T-helper 9 cell (primary cell): ENCODE results near the gene ACTN1.
A peak's percentile ranks its signal among the peaks of the same experiment; 100 is the strongest.

ENCODE experiments used
- DNase-seq: peaks from one replicate; pipeline ENCODE4 v3.0.0-alpha.2; 2020

ACTN1 gene

DNA sequence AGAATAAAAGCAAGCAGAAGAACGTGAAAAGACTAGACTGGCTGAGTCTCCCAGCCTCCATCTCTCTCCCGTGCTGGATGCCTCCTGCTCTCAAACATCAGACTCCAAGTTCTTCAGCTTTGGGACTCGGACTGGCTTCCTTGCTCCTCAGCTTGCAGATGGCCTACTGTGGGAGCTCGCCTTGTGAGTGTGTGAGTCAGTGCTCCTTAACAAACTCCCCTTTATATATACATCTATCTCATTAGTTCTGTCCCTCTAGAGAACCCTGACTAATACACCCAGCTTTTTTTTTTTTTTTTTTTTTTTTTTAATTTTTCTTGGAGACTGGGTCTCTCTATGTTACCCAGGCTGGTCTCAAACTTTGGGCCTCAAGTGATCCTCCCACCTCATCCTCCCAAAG is 46.9 kb downstream of the ACTN1 start:
- no peak for DNase-seq

DNA sequence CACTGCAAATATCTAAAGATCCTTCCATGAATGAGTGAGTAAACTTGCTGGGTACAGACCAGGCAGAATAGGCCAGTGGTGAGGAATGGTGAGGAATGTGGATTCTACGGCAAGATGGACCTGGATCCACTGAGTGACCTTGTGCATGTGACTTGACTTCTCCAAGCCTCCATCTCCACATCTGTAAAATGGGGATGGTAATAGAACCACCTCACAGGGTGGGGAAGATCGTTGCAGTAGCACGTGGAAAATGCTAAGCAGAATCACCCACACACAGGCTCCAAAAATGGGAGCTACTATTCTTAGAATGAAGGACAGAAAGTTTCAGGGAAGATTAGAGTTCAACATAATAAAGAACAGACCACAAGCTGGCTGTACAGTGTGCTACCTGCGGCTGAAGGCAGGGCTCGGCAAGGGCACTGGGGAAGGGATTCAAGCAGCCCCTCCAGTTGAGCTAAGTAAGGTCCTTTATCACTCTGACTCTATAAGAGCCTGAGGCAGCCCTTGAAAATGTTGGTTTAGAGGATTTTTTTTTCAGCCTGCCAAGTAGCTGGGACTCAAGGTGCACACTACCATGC is 47.5 kb downstream of the ACTN1 start:
- DNase-seq, result no peak

DNA sequence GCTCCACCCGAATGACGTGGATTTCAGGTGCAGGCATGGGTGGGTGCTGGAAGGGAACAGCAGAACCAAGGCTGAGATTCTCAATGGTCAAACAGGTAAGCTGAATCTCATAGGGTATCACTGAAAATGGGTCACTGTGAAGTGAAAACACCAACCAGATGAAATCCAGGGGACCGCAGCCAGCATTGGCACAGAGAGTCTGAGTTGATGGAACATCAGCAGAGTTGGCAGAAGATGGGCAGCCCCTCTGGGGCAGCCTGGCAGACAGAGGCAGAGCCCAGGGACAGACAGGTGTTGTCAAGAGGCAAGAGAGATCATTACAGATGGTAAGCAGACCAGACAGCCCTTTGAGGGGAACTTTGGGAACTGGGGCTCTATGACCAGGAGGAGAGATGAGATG is 48.0 kb downstream of the ACTN1 start:
- DNase-seq, result no peak

DNA sequence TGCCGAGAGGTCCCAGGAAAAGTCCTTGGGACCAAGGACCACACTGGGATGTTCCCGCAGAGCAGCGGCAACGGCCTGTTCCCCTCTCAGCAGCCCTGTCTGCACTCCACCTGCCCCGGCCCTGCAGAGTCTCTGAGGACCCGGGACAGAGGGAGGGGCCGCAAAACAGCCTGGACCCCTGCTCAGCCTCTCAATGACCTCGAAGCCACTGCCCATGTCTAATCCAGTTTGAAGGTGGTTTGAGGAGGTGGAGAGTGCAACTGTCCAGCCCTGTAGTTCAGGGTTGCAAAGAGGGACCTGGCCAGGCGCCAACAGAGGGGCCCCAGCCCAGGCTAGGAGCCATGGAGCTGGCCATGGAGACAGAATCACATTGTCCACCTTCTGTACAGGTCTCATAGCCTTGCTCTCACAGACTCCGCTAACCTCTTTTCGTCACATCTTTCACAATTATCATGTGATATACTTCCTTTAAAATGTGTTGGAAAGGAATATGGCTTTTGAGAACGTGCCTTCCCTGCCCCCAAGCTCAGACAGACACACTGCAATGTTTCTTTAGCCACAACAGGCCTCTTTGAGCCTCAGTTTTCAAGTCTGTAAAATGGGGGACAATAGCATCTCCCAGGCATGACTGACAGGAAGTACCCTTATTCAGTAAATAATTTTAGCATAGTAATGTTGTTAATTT is 49.3 kb downstream of the ACTN1 start:
- no peak for DNase-seq

DNA sequence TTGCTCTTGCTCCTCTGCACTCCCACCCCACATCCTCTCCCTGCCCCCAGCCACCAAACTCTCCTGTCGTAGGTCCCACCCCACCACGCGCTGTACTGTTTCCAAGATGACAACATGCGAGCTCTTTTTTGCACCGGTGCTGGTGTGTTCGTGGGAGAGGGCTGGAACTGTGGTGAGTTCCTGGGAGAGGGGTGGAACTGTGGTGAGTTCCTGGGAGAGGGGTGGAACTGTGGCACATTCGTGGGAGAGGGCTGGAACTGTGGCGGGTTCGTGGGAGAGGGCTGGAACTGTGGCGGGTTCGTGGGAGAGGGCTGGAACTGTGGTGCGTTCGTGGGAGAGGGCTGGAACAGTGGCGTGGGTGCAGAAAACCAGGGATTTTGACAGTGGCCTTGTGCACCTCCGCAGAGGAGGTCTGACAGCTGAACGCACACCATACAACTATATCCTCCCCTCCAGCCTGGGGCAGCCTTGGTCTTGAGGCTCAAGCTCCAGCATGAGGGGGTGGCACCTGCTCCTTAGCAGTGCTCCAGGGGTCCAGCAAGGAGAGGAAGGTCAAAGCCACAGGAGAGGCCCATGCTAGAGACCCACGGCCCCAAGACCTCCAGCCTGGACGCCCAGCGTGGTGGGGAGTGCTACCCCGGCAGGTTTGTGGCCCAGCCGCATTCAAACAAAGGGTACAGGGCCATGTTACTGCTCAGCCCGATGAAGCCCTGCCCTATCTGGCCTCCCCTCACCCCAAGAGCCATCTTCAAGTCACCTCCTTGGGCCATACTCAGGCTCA is 50.1 kb downstream of the ACTN1 start:
- DNase-seq, result no peak

DNA sequence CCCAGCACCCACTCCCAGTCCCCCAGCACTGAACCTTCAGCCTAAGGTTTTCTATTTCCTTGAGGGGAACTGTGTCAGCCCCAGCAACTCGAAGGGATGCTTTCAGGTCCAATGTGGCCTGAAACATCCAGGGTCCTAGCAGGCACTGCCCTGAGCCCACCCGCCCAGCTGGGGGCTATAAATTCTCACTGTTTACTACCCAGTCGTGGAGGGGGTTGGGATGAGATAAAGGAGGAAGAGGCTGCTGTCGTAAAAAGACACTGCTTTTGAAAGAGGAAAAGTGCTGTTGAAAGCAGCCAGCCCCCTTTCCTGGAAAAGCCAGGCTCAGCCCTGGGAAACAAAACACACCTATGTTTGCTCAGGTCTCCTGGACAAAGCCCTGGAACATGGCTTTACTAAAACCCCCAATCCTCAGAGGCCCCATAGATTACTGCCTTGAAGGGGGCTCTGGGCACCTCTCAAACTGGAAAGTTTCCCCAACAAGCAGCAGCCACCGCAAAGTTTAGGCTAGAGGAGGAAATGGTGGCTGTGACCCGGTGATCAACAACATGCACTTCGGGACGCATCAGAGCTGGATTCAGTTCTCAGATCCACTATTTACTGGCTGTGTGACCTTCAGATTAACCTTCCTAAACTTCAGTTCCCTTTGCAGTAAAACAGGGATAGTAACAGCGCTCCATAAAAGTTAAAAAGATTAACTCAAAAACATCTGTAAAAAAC is 51.0 kb downstream of the ACTN1 start:
- no peak for DNase-seq

DNA sequence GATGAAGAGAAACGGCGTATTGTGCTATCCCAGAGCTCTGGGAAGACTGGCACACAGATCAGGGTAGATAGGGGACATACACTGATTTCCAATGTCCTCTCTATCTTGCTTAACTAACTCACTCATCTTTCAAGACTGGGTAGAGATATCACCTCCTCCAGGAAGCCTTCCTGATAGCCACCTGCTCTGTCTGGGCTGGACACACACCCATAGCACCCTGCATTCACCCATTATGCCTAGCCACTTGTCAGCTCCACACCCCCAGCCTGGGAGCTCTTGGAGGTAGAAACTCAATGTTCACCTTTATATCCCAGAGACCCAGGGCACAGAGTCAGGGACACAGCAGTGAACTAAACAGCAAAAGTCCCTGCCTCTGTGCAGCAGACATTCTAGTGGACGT is 52.0 kb downstream of the ACTN1 start:
- DNase-seq, result no peak

DNA sequence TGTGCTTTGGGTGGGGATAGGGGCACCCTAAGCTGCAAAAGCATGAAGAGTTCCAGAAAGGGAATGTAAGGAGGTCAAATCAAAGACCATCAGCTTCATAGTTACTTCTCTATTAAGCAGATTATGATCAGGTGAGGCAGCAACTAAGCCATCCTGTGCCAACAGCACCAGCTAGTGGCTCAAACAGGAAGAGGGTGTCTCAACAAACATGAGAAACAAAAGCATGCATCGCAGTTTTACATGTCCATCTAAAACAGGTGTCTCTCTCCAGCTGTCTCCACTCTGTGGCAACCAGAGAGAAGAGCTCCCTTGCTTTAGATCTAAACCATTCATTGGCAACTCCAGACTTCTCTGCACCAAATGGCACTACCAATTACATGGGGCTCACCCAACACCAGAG is 52.9 kb downstream of the ACTN1 start:
- DNase-seq, result no peak

DNA sequence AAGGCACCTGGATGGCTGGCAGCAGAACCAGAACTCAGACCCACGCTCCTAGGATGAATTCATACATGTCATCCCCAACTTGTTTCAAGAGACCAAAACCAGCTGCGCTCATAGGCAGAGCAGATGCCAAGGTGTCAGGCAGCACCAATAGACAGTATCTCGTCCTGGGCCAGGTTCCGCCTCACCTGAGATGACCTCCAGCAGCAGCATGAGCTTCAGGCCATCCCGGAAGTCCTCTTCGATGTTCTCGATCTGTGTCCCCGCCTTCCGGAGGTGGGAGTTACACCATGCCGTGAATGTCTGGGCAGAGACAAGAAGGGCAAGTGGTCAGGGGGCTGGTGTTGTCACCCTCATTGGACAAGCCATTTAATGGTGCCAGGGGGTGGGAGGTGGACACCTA is 53.7 kb downstream of the ACTN1 start:
- DNase-seq, result no peak

DNA sequence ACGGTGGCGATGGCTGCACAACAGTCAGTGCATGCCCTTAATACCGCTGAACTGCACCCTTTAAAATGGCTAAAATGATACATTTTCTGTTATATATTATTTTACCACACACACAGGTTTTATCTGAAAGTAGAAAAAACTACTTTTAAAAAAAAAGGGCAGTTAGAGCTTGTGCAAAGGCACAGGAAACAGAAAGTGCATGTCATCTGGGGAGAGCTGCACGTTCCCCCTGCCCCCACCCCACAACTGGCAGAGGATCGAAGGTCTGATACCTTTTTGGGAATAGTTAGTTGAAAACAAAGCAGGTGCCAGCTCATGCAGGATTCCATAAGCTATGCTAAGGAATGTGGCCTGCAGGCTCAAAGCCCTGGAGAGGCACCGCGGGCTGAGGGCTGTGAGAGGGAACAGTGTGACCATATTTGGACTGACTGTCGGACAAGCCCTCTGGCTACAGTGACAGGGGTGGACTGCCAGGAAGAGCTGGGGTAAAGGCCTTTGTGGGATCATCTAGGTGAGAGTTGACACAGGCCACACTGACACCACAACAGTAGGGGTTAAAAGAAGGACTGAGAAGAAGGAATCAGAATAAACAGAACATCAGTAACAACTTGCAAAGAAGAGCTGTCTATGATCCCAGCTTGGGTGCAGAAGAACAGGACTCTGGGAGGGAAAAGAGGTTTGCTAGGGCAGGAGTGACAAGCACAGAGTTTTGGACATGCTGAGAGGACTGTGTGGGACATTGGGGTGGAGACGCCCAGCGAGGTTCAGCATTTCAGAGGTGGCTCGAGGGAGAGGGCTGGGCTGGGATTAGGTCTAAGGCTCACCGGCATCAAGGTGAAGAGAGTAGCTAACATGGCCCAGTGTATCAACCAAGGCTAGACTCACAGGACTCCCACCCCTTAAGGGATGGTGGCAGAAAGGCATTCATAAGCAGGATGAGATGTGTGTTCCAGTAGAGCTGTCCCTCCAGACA is 54.6 kb downstream of the ACTN1 start:
- no peak for DNase-seq

DNA sequence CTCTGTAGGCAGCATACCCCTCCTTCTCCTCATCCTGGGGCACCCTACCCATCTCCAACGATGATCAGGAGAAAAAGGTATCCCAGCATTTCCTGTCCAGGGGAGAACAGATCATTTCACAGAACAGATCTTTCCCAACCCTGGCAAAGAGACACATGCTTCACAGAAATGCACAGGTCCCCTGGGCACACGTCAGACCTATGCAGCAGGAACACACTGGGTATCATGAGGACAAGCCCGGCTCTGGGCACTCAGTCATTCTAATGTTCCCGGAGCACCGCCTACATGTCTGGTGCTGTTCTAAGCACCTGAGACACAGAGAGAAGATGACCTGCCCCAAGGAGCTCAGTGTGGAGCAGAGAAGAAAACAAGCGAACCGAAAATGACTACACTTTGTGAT is 56.2 kb downstream of the ACTN1 start:
- DNase-seq, result no peak

DNA sequence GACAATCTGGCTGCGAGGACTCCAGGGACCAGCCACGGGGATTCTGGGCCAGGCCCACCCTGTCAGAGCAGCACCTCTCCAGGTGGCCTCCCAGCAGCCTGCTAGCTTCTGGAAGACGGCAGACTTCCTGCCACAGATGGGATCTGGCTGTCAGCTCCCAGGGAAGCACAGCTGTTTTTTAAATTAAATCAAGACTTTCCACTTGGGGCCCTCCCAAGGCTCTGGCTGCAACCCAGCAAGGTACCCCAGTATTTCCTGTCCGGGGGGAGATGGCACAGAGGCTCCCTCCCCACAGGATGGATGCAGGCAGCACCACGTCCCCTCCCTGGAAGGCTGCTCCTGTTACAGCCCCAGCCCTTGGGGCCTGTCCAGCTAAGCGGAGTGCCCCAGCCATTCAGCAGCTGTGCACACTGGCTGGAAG is 56.9 kb downstream of the ACTN1 start:
- no peak for DNase-seq

DNA sequence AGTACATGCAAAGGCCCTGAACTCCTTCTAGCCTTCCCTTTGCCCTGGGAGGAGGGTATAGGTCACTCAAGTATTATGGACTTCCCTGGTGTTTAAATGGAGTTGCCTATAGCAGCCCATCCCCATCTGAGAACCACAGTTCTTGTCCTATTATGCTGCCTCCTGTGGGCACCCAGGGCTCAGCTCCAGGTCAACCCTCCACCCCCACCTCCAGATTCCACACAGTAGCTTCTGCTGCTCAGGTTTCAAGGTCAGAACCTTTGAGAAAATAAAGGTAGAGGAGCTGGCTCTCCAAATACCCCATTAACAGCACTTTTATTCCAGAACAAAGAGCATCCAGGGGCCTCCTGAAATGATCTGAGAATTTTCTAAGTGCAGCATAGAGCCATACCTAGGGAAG is 57.4 kb downstream of the ACTN1 start:
- DNase-seq, result no peak

DNA sequence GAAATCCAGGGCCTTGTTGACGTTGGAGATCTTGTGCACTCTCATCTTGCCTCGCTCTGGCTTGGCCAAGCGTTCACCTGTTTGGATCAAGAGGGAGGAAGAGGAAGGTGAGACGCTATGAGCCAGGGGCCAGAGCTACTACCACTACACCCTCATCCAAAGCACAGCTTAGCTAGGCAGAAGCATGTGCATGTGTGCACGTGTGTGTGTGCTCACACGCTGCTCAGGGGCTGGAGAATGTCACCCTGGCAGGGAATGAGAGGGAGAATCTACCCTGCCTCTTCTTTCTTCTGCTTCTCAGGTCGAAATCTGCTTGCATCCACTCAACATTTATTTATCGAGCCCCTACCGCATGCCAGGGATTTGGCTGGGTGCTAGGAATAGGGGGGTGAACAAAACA is 58.1 kb downstream of the ACTN1 start:
- no peak for DNase-seq

DNA sequence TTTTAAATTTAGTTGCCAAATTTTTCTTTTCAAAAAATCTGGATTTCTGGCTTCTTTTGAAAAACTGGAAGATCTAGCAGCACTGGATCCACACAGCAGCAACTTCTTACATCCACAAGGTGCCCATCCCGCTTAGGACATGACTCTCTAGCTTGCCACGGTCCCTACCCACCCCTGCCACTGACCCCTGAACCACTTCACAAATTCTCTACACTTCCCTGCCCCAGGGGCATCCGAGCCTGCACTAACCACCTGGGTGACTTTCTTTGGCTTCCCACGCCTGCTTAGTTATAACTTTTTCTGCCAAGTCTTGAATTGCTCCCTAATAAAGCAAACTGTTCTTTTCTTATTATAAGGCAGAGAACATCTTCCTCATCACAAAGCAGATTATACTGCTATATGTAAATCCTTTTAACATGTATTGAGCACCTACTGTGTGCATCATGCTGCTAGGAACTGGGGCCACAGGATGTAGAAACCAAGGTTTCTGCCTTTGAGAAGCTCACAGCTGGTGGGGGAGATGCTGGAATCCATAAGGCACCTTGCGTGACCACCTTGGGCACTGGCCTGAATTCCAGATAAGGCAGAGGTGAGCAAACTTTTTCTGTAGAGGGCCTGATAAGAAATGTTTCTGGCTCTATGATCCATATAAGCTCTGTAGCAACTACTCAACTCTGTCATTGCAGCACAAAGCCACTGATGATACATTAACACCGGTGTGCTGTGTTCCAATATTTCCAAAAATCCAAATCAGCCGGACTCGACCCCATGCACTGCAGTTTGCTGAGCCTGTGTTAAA is 59.8 kb downstream of the ACTN1 start:
- no peak for DNase-seq

DNA sequence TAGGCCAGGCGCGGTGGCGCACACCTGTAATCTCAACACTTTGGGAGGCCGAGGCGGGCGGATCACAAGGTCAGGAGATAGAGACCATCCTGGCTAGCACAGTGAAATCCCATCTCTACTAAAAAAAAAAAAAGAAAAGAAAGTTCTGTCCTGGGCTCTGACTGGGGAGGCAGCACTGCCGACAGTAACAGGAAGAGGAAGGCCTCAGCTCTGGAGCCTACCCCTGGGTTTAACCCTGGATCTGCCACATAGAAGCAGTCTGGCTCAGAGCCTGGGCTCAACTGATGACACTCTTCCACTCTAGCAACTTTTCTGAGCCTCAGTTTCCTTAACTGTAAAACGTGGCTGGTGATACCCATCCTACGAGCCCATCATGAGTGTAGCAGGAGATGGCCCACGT is 60.5 kb downstream of the ACTN1 start:
- DNase-seq, result no peak

DNA sequence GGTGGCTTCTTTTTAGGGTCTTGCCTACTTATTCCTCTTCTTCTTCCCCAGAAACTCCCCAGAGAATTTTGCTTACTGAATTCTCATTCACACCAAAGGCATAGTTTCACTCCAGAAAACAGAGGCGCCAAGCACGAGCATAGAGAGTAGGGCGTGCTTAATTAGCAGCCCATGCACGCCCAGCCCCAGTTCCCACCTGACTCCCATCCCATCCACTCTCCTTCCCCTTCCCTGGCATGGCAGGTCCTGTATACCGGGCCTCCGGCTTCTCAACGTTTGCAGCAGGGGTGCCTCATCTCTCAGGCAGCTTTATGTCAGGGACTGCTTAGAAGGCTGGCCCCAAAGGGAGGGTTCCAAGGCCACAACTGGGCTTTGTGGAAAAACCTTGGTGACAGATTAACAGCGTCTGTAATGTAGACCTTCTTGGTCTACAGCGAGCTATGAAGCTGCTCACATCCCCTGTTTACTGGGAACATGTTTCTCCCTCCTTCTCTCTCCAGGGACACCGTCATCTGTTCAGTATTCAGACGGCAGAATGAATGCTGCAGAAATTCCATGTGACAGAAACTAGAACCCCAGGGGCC is 62.7 kb downstream of the ACTN1 start:
- DNase-seq, result no peak

DNA sequence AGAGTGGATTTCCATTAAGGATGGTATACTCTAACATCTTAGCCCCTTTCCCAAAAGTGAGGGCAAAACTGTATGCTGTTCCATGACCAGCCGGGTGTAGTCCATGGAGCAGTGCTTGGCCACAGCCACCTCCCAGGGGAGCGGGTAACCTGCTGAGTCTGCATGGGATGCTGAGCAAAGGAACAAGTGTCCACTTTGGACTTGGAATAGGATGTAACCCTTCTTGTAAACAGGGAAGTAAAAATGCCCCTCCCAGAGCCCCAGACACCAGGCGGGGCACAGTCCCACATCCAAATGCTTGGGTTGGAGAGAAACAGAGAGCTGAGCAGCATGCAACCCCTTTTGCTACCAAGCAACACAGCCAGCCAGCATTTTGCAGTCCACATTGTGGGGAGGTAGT is 65.6 kb downstream of the ACTN1 start:
- DNase-seq, result no peak

DNA sequence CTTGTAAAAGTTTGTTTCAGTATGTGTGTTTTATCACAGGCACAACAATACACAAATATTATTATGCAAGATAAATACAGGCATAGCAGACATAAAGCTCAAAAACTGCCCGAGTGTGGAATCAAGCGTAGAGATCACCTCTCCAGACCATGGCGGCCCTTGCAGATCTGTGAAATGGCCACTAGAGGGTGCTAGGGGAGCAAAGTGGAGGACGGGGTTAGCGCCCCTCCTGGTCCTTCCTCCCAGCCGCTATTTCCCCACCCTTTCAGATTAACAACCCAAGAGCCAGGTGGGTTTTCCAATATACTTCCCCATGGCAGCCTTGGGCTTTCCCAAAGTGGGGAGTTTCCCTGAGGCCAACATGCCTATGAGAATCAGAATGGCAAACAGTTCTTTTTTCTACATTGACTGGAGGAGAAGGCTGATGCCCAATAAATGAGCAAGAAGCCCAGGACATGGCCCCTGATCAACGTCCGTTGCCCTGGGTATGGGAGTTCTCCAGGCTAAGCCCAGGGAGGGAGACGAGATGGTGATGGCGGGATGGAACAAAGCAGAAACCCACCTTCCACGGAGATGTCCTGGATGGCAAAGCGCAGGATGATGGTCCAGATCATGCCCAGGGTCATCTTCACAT is 67.4 kb downstream of the ACTN1 start:
- DNase-seq, result peak; percentile 67

DNA sequence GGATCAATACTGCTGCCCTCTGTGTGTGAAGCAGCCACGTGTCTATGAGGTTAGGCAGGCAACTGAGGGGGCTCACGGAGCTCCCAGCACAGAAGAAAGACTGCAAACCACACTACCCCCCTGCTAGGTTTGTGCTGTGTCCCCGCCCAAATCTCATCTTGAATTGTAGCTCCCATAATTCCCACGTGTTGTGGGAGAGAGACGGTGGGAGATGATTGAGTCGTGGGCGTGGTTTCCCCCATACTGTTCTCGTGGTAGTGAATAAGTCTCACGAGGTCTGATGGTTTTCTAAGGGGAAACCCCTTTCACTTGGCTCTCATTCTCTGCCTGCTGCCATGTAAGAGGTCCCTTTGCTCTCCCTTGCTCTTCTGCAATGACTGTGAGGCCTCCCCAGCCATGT is 68.6 kb downstream of the ACTN1 start:
- no peak for DNase-seq

DNA sequence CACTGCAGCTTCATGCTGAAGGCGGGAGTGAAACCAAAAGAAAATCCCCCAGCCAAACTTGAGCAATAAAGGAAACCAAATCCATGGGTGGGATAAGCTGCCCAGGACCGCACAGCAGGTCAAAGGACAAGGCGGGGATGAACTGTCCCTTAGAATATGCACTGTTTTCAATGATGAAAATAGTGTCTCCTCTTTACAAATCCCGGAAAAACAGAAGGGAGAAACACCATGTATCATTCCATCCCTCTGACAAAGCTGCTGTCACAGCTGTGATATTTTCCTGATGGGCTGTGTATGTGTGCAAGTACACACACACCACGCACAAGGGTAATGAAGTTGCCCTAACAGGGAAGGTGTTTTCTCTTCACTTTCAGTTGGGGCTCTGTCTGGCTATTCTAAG is 70.3 kb downstream of the ACTN1 start:
- no peak for DNase-seq
